Neural cell (in vitro differentiated cells): ENCODE results near the gene USP12.

ENCODE experiments used
- CTCF ChIP-seq: fragments of 450-650 bp; IDR thresholded peaks from 2 replicates; pipeline ENCODE4 v1.5.1; 2014; ENCODE audit warnings: antibody characterized with exemption, mild to moderate bottlenecking, moderate library complexity; ENCODE audit not compliant: poor library complexity, severe bottlenecking
- EP300 ChIP-seq: fragments of 450-650 bp; conservative IDR thresholded peaks from 2 replicates; pipeline ENCODE4 v1.6.1; 2014; ENCODE audit warnings: antibody characterized with exemption, mild to moderate bottlenecking, moderate library complexity; ENCODE audit not compliant: poor library complexity, severe bottlenecking
- EZH2 ChIP-seq: fragments of 200-600, 300-800 bp; shearing (Covaris generic), sonication (generic); IDR thresholded peaks from 2 replicates; pipeline ENCODE4 v1.6.1; 2014; ENCODE audit warnings: antibody characterized with exemption, low read length, borderline replicate concordance, mild to moderate bottlenecking; ENCODE audit not compliant: insufficient read depth, poor library complexity, severe bottlenecking
- MXI1 ChIP-seq: fragments of 450-650 bp; conservative IDR thresholded peaks from 2 replicates; pipeline ENCODE4 v1.6.1; 2014; ENCODE audit warnings: antibody characterized with exemption, mild to moderate bottlenecking; ENCODE audit not compliant: poor library complexity, severe bottlenecking
- POLR2AphosphoS5 ChIP-seq: IDR thresholded peaks from 2 replicates; pipeline ENCODE4 v1.6.1; 2012
- RAD21 ChIP-seq: fragments of 450-650 bp; conservative IDR thresholded peaks from 2 replicates; pipeline ENCODE4 v1.6.1; 2014; ENCODE audit warnings: antibody characterized with exemption, mild to moderate bottlenecking, moderate library complexity
- REST ChIP-seq: IDR thresholded peaks from 2 replicates; pipeline ENCODE4 v1.6.1; 2012; ENCODE audit warnings: borderline replicate concordance
- SMC3 ChIP-seq: fragments of 450-650 bp; conservative IDR thresholded peaks from 2 replicates; pipeline ENCODE4 v1.6.1; 2014; ENCODE audit warnings: antibody characterized with exemption, mild to moderate bottlenecking, moderate library complexity; ENCODE audit not compliant: poor library complexity
- TAF1 ChIP-seq: IDR thresholded peaks from 2 replicates; pipeline ENCODE4 v1.6.1; 2012; ENCODE audit warnings: low read depth

DNA sequence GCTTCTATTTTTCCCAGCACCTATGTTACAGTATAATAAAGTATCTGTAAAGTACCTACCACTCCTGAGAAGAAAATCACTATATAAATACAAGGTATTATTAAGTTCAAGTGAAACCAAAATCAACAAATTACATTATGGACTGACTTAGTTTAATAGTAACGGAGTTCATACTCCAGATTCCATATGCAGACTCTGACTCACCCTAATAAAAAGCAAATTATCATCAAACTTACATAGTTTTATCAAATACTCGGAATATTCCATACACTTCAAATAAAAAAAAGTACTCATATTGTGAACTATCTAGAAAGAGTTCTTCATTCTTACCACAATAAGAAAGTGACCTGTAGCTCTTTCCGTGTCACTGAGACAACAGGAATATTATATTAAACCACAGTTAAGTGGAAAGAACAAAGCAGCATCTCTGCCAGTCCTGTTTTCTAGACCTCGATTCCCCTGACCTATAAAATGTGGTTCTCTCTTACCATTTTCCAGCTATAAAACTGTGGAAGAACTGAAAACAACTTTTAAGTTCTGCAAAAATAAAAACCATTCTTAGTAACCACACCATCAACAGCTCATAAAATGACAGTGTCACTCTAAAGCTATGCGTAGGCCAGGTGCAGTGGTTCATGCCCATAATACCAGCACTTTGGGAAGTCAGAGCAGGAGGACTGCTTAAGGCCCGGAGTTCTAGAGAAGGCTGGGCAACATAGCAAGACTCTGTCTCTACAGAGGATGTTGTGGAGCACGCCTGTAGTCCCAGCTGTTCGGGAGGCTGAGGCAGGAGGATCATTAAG is 42.6 kb downstream of the USP12 start:
- no peak for TF ChIP-seq CTCF
- TF ChIP-seq EZH2 = no peak
- TF ChIP-seq MXI1 = no peak
- TF ChIP-seq SMC3 = no peak
- no peak for TF ChIP-seq POLR2AphosphoS5
- no peak for TF ChIP-seq EP300
- no peak for TF ChIP-seq REST
- TF ChIP-seq TAF1 = no peak
- TF ChIP-seq RAD21 = no peak
